Measurements from ENCODE around the gene SARM1. TPM values are rescaled to one million over a fixed set of nuclear protein-coding genes. Genes with fewer than 3 reads are reported as not detected.

The SARM1 gene
- total and polyA plus RNA-seq, 2 of the 8 experiments (the other 6 are each of a cell fraction or from before 2014, with no cell fraction given): 5.8 to 9.2 TPM

DNA sequence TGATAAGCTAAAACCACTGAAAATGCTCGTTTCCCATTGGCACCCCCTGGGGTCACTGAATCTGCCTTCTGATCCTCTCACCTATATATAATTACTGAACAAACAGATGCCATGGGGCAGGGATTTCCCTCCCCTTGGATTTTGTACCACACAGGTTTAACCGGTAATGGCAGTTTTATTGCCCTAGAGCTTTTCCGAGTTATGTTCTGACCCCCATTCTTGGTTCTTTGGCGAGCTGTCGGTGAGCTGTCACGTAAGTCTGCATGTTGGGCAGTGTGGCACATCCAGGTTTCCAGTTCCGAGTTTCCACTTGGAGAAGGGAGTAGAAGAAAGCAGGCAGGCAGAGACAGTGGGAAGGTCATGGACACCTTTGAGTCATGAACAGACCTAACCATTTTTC, 45.4 kb upstream of the SARM1 start:
- Histone ChIP-seq H3K4me1 (replicated peaks in 1 of 4; ENCODE audit: control insufficient read depth in 3 of 4, insufficient read depth in 4 of 4, low read length in 3 of 4) (peaks cover 0 to 3% (median 0%) of the 10 kb centered on the region in 4 experiments; a peak in 2 of 7 replicates), H3K9me3 (ENCODE audit: insufficient read depth in 2 of 2, low read depth in 1 of 2, low read length in 1 of 2) (no peaks in the 10 kb centered on the region)
- no peak for FAIRE-seq
- TF ChIP-seq KDM1A (IDR thresholded peaks at IDR 0.05; ENCODE audit: borderline replicate concordance, low read length) (no peak), TBP (IDR thresholded peaks at IDR 0.05; ENCODE audit: low read depth, low read length) (no peak), SP1 (IDR thresholded peaks at IDR 0.05; ENCODE audit: low read depth, low read length) (no peak), NANOG (IDR thresholded peaks at IDR 0.05; ENCODE audit: insufficient read depth, low read depth, low read length, poor library complexity, severe bottlenecking) (no peak), ZNF274 (IDR thresholded peaks at IDR 0.05; ENCODE audit: borderline replicate concordance, extremely low read depth, low read length) (no peak), MAFK (IDR thresholded peaks at IDR 0.05; ENCODE audit: low read depth, low read length) (no peak), GABPA (IDR thresholded peaks at IDR 0.05; ENCODE audit: borderline replicate concordance, insufficient read depth, low read length) (no peak), SRF (IDR thresholded peaks at IDR 0.05; ENCODE audit: low read depth, low read length) (no peak), PHF8 (conservative IDR thresholded peaks at IDR 0.05; ENCODE audit: low read depth, low read length) (no peak), YY1 (IDR thresholded peaks at IDR 0.05; ENCODE audit: low read depth, low read length) (no peak)
- TF ChIP-seq, protein P1, sequence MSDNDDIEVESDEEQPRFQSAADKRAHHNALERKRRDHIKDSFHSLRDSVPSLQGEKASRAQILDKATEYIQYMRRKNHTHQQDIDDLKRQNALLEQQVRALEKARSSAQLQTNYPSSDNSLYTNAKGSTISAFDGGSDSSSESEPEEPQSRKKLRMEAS (IDR thresholded peaks at IDR 0.05): no peak
- TF ChIP-seq, protein P2, sequence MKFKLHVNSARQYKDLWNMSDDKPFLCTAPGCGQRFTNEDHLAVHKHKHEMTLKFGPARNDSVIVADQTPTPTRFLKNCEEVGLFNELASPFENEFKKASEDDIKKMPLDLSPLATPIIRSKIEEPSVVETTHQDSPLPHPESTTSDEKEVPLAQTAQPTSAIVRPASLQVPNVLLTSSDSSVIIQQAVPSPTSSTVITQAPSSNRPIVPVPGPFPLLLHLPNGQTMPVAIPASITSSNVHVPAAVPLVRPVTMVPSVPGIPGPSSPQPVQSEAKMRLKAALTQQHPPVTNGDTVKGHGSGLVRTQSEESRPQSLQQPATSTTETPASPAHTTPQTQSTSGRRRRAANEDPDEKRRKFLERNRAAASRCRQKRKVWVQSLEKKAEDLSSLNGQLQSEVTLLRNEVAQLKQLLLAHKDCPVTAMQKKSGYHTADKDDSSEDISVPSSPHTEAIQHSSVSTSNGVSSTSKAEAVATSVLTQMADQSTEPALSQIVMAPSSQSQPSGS (IDR thresholded peaks at IDR 0.05; ENCODE audit: low read length): no peak

More for the DNA sequence above, 45.4 kb upstream of the SARM1 start:
- no peak overlapping the region for H3K4me2 ChIP-seq (ENCODE audit: insufficient read depth in 1 of 2, low read depth in 2 of 2, low read length in 2 of 2)
- POLR2A ChIA-PET (ENCODE audit: partially characterized antibody): interaction anchor here (0.9 to 2.1 kb wide), 5 partner anchors 9 to 75 kb away, joined by 3 to 8 read pairs (median 3); partner anchors contain the start of genes IFT20, TNFAIP1 and VTN
- H4K8ac ChIP-seq (ENCODE audit: extremely low read depth, insufficient read depth, low read length): no peak overlapping the region
- DNase-seq (ENCODE audit: low read depth in 1 of 2, low spot score in 2 of 2): peak in 1 of 2 experiments; percentile 8
- no peak overlapping the region for H2BK120ac ChIP-seq (replicated peaks; ENCODE audit: low read depth, low read length)
- H2AK5ac ChIP-seq (ENCODE audit: low read depth, low read length): no peak overlapping the region
- H4K91ac ChIP-seq (replicated peaks; ENCODE audit: insufficient read length, low read length): no peak overlapping the region
- CTCF ChIA-PET (ENCODE audit: partially characterized antibody): interaction anchor here (1.3 kb wide), 1 partner anchor 8 kb away, joined by 4 read pairs; no protein-coding TSS in a partner anchor
- H2BK12ac ChIP-seq (ENCODE audit: low read depth, low read length): no peak overlapping the region
- peaks cover 10 to 22% of the 10 kb centered on the region in 2 experiments for H4K20me1 ChIP-seq (replicated peaks in 1 of 2; ENCODE audit: control insufficient read depth in 1 of 2, insufficient read depth in 2 of 2, low read length in 2 of 2)
- no peak overlapping the region for H3K9ac ChIP-seq (replicated peaks in 1 of 4; ENCODE audit: extremely low read depth in 1 of 4, low read depth in 3 of 4, low read length in 3 of 4)
- no peak overlapping the region for H2AFZ ChIP-seq (ENCODE audit: low read length)
- no peak overlapping the region for H3K23ac ChIP-seq (ENCODE audit: insufficient read length)
- H3K4ac ChIP-seq (replicated peaks; ENCODE audit: insufficient read length, low read depth, low read length): no peak overlapping the region
- H3K36me3 ChIP-seq (ENCODE audit: control insufficient read depth in 2 of 4, insufficient read depth in 4 of 4, low read length in 3 of 4): peaks cover 10 to 41% (median 32%) of the 10 kb centered on the region in 4 experiments
- H3K18ac ChIP-seq (ENCODE audit: extremely low read depth, low read length): no peak overlapping the region
- 90% methylated on average over 7 of the region's 7 CpGs; no CpG with 5 or more reads in 1 of the 2 experiments for WGBS, 2 experiments (ENCODE audit: extremely low coverage in 1 of 2, insufficient coverage in 1 of 2, insufficient read length in 1 of 2, insufficient replicate concordance in 2 of 2, low coverage in 1 of 2, low lambda C conversion rate in 2 of 2, missing lambda C conversion rate in 1 of 2)
- H3K79me2 ChIP-seq (ENCODE audit: control insufficient read depth in 1 of 2, insufficient read depth in 2 of 2, low read length in 2 of 2): peaks cover 24 to 57% of the 10 kb centered on the region in 2 experiments
- H4K5ac ChIP-seq (ENCODE audit: insufficient read length, low read depth, low read length): no peak overlapping the region
- H3K56ac ChIP-seq (replicated peaks; ENCODE audit: insufficient read length, low read depth, low read length): no peak overlapping the region
- H3K4me3 ChIP-seq (ENCODE audit: extremely low read depth in 1 of 4, insufficient read depth in 2 of 4, low read depth in 3 of 4, low read length in 4 of 4): no peak overlapping the region
- no peak overlapping the region for H2BK20ac ChIP-seq (ENCODE audit: low read length)
- H3K23me2 ChIP-seq (ENCODE audit: low read depth, low read length): no peaks in the 10 kb centered on the region; the same call in 1 of the 2 replicates
- no peak overlapping the region for H2BK15ac ChIP-seq (ENCODE audit: low read length)
- H3K27me3 ChIP-seq (replicated peaks in 1 of 4; ENCODE audit: control insufficient read depth in 3 of 4, extremely low read depth in 1 of 4, insufficient read depth in 3 of 4, low read length in 3 of 4): no peaks in the 10 kb centered on the region
- 0 out of 2 replicates have a peak, but pooled peaks cover 4% of the 10 kb centered on the region for H3K79me1 ChIP-seq (ENCODE audit: low read depth, low read length)
- H3K27ac ChIP-seq (ENCODE audit: low read depth, low read length): no peak overlapping the region
- H2BK5ac ChIP-seq (ENCODE audit: low read depth, low read length): no peak overlapping the region
- no peak overlapping the region for H3K14ac ChIP-seq (ENCODE audit: insufficient read length)

Data from H1 (cell line).